IPS-NIHi7 (cell line): ENCODE results near the gene PERM1.
"Not testable (repeated sequence)": the region's sequence is repeated elsewhere in the genome, so short reads cannot be mapped to it uniquely, and the experiment has no call there.

Experiments
- DNase-seq: peaks from one replicate; pipeline ENCODE4 v3.0.0; 2012; ENCODE audit warnings: mixed read lengths; ENCODE audit errors: extremely low spot score

Gene PERM1

DNA sequence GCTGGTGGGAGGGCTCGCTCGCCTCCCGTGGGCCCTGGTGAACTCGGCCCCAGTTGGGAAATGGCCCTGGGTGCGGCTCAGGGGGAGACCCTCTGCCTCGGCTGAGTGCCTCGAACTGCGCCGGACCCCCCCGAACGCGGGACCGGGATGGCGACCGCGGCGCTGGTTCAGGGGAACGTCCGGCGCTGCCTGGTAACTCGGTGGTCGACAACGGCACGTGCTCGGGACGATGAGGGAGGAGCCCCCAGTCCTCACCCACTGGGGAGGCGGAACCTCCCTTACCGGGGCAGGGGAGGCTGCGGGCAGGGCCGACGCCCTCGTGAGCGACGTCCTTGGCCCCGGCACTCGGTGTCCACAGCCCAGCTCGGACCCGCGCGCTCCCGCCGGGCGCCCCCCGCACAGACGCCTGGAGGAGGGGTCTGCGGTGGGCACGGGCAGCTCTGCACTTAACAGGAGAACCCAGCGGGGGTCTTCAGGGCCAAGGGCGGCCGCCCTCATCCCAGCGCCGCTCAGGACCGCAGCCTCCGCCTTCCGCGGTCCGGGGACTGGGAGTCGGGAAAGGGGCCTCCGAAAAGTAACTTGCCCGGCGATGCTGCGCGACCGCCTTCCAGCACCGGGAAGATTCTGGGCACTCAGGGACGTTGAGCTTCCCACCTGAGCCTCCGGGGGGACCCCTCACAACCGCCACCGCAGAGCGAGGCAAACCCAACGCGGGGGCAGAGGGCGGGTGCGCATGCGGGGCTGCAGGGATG is 16.3 kb upstream of the PERM1 start:
- no peak for DNase-seq

DNA sequence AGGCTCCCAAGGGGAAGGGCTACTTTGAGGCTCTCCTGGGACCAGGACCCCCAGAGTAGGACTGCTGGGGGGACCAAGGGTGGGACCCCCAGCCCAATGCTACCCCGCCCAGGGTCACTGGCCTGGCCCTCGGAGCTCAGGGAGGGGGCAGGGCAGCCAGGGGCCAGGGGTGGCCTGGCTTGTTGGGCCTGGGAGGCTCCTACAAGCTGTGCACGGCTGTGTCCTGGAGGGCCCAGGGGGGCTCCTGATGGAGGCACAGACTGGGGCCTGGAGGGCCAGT is 15.8 kb upstream of the PERM1 start:
- no peak for DNase-seq

DNA sequence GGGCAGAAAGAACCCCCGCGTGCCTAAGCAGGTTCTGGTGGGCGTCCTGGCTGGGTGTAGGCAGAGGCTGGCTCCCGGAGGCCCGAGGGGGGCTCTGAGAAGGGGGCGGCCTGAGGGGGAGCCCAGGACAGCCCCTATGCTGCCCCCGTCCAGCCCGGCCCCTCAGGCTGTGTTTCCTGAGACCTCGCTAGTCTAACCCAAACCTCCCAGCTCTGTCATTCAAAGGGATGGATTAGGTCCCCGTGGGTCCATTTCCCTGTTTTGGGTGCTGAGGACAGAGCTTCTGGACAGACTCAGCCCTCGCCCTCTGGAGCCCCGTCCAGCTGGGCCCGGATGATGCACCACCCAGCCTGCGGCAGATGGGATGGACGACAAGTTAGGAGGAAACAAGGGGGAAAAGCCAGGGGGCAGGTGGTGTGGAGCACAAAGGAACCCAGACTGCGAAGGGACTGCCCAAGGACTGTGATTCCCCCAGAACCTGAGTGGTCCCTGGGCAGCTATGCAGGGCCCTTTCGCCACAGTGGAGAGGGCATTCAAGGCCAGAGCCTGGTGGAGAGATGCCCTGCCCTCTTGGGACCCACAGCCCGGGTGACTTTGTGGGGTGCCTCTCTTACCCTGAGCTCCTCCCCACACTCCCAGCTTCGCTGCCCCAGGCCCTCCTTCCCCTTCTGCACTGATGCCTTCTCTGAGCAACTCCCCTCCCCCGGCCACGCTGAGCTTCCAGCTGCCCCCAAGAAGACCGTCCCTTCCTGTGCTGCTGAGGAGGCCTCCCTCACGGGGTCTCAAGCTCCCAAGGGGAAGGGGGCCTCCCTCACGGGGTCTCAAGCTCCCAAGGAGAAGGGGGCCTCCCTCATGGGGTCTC is 15.2 kb upstream of the PERM1 start:
- DNase-seq = no peak

DNA sequence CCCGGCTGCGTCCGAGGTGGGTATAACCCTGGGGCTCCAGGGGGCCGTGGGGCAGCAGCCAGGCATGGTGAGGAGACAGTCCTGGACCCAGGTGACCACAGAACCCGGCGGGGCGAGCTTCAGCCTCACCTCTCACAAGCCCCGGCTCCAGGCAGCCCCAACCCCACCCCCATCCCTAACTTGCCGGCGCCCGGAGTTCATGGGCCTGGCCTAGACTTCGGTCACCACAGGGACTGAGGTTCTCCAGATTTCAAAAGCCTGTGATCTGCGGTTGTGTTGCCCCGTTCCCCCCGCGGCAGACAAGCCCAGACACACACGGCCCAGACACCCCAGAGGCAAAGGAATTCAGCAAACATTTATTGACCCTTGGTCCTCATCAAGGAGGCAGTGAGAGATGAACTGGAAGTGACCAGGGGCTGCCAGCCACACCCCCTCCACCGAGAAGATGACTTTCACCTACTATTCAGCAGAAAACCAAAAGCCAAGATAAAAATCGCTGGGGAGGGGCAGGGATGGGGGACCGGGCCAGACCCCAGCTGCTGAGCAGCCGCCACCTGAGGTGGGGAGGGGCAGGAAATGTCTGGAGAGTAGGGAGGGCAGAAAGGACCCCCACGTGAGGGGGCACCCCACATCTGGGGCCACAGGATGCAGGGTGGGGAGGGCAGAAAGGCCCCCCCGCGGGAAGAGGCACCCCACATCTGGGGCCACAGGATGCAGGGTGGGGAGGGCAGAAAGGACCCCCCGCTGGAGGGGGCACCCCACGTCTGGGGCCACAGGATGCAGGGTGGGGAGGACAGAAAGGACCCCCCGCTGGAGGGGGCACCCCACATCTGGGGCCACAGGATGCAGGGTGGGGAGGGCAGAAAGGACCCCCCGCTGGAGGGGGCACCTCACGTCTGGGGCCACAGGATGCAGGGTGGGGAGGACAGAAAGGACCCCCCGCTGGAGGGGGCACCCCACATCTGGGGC is 14.1 kb upstream of the PERM1 start:
- DNase-seq = no peak

DNA sequence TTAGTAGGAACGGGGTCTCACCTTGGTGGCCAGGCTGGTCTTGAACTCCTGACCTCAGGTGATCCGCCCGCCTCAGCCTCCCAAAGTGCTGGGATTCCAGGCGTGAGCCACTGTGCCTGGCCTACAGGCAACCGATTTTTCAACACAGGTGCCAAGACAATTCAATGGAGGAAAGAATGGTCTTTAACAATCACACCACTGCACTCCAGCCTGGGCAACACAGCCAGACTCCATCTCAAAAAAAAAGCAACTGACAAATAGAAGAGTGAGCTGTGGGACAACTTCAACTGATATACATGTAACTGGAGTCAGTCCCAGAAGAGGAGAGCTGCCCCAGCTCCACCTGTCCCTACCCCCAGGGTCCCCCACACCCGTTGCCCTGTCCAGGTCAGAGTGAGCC is 12.7 kb upstream of the PERM1 start:
- DNase-seq = not testable (repeated sequence)

DNA sequence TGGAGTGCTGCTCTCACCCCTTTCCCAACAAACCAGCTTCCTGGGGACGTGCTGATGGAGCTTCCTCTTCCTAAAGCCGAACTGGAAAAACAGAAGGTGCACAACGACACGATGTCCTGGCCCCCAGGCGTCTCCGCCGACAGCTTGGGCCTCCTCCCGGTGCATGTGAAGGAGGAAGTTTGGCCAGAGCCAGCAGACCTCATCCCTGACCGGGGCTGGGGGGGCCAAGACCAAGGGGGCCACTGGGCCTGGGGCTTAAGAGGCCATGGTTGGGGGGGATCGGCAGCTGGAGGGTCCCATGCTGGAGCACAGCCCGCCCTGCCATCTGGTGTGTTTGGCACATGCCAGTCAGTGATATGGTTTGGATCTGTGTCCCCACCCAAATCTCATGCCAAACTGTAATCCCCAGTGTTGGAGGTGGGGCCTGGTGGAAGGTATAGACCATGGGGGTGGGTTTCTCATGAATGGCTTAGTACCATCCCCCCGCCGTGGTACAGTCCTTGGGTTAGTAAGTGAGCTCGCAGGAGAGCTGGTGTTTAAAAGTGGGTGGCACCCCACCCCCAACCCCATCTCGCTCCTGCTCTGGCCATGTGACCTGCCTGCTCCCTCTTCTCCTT is 11.6 kb upstream of the PERM1 start:
- no peak for DNase-seq

DNA sequence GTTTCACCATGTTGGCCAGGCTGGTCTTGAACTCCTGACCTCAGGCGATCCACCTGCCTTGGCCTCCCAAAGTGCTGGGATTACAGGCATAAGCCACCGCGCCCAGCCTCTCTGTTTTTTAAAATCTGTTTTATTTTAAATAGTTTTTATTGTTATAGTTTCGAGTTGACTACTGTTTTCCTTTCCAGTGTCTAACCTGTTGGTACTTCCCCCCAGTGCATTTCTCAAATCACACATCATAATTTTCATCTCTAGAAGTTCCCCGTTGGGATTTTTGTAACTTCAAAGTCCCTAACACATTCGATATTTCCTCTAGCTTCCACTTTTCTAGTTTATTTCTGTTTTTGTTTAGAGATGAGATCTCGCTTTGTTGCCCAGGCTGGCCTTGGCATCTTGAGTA is 10.5 kb upstream of the PERM1 start:
- DNase-seq = no peak

DNA sequence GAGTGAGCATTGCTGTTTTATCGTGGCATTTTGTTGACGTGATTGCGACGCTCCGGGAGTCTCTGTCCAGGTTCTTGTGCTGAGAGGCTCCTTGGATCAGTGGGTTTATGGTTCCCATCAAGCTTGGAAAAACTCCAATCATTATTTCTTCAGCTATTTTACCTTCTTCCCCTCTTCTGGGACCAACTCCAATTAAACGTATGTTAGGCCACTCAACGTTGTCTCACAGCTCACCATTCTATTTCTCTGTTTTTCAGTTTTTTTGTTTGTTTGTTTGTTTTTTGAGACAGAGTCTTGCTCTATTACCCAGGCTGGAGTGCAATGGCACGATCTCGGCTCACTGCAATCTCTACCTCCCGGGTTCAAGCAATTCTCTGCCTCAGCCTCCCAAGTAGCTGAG is 10.0 kb upstream of the PERM1 start:
- DNase-seq = no peak

DNA sequence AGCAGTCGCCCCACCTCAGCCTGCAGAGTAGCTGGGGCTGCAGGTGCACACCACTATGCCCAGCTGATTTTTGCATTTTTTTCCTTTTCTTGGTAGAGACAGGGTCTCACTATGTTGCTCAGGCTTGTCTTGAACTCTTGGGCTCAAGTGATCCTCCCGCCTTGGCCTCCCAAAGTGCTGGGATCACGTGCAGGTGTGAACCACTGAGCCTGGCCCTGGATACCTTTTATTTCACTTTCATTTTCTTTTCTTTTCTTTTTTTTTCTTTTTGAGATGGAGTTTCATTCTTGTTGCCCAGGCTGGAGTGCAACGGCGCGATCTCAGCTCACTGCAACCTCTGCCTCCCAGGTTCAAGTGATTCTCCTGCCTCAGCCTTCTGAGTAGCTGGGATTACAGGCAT is 9.4 kb upstream of the PERM1 start:
- DNase-seq = not testable (repeated sequence)

DNA sequence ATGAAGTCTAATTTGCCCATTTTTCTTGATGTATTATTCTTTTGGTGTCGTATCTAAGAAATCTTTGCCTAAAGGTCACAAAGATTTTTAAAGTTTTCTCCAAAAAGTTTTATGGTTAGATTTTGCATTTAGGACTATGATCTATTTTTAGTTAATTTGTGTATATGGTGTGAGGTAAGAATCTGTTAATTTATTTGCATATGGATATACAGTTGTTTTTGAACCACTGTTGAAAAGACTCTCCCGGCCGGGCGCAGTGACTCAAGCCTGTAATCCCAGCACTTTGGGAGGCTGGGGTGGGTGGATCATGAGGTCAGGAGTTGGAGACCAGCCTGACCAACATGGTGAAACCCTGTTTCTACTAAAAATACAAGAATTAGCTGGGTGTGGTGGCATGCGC is 6.2 kb upstream of the PERM1 start:
- DNase-seq = not testable (repeated sequence)

DNA sequence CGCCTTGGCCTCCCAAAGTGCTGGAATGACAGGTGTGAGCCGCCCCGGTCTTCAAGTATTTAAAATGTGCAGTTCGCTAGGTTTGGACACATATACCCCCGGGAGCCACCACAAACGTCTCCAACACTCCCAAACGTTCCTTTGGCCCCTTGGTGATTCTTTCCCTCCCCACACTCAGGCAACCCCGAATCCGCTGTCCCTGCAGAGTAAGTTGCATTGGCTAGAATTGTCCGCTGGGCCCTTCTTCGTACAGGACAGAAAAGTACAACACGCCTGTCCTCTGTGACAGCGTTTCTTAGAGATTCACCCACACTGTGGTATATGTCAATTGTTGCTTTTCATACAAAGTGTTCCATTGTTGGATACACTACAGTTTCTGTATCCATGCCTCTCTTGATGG is 3.2 kb upstream of the PERM1 start:
- no peak for DNase-seq

DNA sequence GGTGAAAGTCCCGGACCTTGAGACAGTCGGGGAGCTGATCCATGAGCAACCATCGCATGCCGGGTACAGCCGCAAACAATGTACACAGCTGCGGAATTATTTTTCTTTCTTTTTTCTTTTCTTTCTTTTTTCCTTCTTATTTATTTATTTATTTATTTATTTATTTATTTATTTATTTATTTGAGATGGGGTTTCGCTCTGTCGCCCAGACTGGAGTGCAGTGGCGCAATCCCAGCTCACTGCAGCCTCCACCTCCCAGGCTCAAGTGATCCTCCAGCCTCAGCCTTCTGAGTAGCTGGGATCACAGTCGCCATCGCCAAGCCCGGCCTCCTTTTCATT is 2.6 kb upstream of the PERM1 start:
- no peak for DNase-seq

DNA sequence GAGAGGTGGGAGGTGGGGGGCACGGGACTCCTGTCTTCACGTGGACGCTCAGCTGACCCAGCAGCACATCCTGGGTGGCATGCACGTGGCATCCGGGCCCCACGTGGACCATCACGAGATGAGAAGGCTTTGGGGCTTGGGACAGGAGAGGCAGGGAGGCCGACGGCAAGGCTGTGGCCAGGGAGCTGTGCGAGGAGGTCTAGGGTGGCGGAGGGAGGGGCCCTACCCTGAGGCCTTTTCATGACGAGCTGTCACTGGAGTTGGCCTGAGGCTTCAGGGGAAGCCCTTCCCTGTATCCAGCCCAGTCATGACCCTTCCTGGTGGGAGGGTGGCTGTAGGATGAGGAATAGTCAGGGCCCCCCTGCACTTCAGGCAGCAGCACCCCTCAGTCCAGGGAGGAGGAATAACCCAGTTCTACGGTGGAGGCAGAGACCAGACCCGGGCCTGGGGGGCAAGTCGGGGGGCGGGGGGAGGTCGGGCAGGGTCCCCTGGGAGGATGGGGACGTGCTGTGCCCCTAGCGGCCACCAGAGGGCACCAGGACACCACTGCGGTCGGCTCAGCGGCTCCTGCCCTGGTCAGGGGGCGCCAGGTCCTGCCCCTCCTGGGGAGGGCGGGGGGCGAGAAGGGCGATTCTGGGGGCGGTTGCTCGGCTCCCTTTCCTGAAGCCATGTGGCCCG is 2.0 kb upstream of the PERM1 start:
- DNase-seq = peak; percentile 91

DNA sequence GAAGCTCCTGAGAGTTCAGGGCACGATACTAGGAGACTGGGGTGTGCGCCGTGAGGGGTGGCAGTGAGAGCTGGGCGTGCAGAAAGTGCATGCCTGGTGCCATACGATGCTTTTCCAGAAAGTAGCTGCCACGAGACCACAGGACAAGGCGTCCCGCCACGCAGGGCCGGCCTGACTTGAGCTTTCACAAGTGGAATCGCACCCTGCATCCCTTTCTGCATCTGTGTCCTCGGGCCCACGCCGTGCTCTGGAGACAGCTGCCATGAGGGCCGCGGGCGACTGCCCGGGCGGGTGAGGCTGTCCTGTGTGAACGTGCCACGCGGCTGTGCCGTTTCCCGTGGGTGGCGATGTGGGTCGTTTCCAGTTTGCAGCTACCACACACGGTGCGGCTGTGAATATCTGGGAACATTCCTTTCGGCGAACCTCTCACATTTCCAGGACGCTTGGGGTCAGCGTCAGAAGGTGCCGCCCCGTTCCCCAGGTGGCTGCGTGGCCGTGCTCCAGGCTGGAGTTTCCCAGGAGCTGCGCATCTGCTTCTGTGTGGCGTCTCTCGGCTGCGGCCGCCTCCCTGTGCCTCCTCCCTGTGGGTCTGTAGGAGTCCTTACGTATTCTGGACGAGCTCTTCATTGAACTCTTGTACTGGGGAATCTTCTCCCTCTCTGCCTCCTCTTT is 1.0 kb upstream of the PERM1 start:
- DNase-seq = no peak

DNA sequence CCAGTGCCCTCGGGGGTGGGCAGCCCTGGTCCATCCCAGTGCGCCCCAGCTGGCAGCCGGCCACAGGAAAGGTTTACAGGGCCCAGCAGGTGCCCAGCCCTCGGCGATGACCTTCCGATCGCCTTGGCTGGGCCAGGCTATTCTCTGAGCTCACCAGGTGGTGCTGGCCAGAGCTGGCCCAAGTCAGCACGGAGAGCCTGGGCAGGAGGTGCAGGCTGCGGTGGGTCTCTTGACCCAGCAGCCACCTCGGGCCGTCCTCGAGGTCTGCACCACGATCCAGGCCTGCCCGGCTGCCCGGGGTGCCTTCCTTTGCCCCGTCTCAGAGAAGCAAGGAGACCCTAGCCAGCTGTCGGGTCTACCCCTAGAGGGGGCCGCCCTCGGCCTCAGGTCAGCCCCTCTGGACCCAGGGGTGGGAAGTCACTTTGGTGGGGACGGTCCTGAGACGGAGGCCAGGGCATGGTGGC is 370 bp downstream of the PERM1 start:
- DNase-seq = no peak

DNA sequence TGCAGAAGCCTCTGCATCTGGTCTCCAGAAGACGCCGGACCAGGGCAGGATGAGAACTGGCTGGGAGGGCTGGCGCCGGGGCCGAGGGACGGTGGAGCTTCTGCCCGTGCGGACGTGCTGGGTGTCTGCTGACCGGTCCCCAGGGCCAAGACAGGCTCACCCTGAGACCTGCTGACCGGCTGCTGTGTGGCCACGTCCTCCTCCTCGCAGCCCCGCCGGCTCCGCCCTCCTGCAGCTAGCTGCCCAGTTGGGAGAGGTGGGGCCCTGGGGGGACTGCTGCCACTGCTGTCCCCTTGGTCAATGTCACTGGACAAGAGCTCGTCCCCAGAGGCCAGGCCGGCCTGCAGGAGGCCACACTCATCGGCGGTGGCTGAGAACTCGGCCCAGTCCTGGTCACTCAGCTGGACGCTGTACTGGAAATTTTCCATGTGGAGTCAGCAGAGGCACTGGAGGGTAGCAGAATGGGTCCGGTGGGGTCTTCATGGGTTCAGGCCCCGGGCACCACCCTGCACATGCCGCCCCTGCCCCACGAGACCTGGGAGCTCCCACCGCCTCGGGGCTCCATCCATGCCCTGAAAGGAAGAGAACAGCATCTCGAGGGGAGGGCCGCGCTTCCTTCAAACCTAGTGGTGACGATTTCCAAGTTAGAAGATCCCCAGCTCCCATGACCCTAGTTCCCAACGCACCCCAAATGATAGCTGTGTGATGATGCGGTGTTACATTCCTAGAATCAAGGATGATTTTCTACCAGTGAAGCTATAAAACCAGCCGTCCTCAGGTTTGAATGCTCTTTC is 1.1 kb downstream of the PERM1 start:
- no peak for DNase-seq

DNA sequence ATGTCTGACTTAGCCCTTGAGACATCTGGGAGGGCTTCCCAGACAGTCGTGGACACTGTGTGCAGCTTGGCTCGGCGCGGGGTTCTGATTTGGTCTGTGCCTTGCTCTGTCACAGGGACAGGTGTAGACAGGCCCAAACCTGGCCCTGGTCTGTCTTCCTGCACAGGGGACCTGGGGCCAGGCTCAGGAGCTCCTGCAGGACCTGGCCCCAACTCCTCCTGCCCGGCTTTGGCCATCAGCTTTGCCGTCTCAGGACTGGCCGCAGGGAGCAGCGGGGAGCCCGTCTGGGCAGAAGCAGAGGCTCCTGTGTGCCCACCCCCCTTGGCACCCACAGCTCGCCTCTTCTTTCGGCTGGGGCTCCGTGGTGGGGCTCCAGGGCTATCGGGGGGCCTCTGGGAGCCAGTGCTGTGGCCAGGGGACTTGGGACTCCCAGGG is 1.7 kb downstream of the PERM1 start:
- DNase-seq = no peak

DNA sequence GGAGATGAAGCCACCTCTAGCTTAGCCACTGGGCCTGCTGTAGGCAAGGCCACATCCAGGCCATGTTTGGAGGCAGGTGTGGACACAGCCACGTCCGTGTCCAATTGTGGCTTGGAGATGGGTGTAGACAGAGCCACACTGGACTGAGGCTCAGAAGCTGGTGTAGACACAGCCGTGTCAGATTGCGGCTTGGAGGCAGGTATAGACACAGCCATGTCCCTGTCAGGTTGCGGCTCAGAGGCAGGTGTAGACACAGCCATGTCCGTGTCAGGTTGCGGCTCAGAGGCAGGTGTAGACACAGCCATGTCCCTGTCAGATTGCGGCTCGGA is 2.2 kb downstream of the PERM1 start:
- DNase-seq = no peak

DNA sequence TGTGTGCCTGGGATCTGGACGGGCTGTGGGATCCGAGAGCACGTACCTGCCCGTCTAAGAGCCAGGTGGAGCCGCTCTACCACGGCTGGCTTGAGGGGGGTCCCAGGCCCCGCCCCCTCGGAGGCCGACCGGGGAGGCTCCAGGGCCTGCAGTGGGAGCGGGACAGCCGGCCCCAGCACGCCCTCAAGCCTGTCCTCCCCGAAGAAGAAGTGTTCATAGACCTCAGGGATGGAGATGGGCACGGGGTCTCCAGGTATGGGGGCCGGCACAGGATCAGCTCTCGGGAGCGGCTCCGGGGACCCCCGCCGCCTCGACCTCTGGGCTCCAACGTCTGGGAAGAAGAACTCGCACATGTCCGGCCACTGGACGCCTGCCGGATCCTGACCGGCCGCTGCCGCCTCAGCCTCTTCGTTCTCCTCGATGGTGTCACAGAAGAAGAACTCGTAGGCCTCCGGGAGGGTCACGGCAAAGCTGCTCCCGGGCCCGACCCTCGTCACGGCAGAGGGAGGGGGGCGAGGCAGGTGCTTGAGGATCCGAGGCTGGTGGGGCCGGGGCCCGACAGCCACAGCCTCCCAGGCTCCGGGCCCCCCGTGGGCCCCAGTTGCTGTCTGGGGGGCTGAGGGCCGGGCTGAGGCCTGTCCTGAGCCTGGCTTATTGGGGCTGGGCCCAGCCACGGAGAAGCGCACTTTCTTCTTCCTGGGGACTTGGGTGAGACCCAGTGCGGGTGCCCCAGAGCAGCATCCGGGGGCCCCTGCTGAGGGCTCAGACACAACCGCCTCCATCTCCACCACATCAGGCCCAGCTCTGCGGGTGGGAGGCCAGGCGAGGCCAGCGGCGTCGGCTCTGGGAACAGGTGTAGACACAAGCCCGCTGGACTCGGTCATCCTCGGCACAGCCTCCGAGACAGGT is 2.8 kb downstream of the PERM1 start:
- no peak for DNase-seq
